NCI-H1105 treated with DMSO at 0.1 percent for 48 hours (cell line): ENCODE results near the gene SLC2A13.
"Not testable (repeated sequence)": the region's sequence is repeated elsewhere in the genome, so short reads cannot be mapped to it uniquely, and the experiment has no call there.

Experiments
- DNase-seq: peaks from one replicate; lab custom pipeline; 2025; lab: John Stamatoyannopoulos, UW

Gene SLC2A13

GRCh38 chr12:40038619-40039018 lies 67.3 kb downstream of the SLC2A13 start:
- no peak for DNase-seq

GRCh38 chr12:40034712-40035111 lies 71.2 kb downstream of the SLC2A13 start:
- no peak for DNase-seq

DNA sequence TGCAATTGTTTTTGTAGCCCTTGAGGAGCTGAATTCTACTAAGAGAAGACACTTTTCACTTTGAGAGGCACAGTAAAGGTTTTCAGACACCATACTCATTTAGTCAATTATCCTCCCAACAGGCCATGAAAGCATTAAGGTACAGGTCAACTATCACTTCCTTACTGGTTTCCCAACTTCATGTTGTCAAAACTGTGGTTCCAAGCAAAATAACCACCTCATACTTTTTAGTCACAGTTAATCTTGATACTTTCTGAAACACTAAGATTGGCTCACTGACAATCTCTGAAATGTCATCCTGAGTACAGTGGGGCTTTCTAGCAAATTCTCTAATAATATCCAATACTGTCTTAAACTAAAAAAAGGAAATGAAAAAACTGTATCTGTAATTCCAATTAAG lies 71.7 kb downstream of the SLC2A13 start:
- no peak for DNase-seq

DNA sequence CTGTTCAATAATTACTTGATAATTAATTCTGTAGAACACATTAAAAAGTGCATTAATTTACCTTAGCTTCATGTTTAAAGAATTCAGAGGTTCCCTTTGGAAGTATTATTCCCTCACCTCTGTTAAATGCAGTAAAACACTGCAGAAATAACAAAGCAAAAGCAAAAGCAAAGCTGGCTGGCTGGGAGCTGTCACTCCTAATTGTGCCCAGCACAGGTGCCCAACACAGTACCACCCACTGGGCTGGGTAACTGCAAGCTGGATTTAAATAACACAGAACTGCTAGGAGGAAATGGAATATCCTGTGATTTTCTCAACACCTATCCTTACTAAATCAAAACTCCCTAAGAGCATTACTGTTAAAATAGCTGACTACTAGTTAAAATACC lies 72.6 kb downstream of the SLC2A13 start:
- no peak for DNase-seq

- DNase-seq: no peak
Measured at GRCh38 chr12:40032433-40033241, 73.2 kb downstream of the SLC2A13 start.

DNA sequence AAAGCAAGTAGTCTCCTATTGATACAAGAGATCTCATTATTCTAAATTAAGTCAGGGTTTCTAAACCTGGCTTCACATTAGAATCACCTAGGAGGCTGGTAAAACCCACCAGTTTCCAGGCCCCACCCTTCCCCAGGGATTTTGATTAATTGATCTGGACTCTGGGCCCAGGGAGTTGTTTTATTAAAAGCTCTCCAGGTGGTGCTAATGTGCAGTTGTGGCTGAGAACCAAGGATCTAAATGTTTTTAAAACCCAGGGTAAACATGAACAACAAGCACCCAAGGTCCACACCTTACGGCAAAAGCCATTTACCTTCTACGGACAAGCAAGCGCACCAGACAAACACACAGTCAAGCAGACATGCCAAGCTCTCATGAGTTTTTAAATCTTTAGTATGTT lies 73.9 kb downstream of the SLC2A13 start:
- peak; percentile 61 for DNase-seq

DNA sequence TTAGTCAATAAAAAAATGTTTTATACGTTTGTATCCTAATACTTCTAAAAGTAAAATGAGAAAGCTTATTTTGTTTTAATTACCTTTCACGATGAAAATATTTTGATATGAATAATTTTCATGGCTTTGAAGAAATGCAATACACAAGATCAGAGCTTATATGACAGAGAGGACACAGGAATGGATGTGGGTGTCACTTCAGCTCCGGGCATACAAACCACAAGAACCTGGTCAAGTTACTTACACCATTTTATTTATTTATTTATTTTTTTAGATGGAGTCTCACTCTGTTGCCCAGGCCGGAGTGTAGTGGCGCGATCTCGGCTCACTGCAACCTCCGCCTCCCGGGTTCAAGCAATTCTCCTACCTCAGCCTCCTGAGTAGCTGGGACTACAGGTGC lies 74.9 kb downstream of the SLC2A13 start:
- not testable (repeated sequence) for DNase-seq

GRCh38 chr12:40028296-40028695 lies 77.6 kb downstream of the SLC2A13 start:
- DNase-seq: peak; percentile 17

DNA sequence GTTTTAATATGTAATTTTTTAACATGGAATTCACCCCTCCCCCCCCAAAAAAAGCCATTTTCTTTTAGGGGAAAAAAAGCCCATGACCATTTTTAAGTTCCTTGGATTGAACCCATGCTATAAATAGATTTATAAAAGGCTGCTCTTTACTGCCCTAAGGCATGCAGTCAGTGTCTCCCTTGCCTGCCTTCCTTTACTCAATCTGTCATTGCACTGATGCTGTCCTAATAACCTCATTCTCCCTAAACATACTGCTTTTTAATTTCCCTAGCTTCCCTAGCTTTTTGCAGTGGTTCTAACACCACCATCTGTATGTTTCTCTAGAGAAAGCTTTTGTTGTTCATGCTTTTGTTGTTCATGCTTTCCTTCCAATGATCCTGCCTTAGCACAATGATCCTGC lies 83.0 kb downstream of the SLC2A13 start:
- no peak for DNase-seq

GRCh38 chr12:40020261-40020691 lies 85.6 kb downstream of the SLC2A13 start:
- DNase-seq: no peak

DNA sequence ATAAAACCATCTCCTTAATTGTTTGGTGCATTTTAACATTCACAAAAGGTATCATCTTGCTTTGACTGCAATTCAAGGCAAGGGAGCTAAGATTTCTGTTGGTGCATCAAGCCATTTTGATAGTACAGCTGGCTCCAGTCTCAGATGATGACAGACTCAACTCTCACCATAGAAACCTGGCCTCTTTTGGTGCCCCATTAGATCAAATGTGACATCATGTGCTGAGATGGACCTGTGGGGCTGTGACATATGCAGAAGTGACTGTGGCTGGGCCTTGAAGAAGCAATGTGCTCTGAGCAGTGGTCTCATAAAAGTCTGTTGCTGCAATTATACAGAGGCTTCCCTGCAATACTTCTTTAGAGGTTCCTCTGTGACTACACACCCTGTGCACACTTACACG lies 88.4 kb downstream of the SLC2A13 start:
- no peak for DNase-seq

DNA sequence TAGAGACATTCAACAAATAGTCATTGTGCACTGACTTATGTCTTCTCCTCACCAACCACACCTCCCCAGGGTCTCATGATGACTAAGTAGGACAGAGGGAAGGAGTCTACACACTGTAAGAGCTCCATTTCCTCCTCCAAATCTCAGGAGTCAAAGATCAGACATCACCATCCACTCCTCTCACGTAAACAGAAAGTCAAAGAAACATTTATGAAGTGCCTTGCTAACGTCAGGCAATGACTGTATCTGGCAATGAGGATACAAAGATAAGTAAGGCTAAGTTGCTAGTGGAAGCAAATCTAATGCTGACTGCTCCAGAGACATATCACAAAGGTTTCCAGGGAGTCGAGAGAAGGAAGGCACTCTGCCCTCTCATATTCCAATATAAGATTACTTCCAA lies 88.9 kb downstream of the SLC2A13 start:
- DNase-seq: no peak

- no peak for DNase-seq
Measured at GRCh38 chr12:40015881-40016280, 90.0 kb downstream of the SLC2A13 start.

- no peak for DNase-seq
Measured at GRCh38 chr12:40015345-40015744, 90.5 kb downstream of the SLC2A13 start.

GRCh38 chr12:40013847-40014246 lies 92.0 kb downstream of the SLC2A13 start:
- no peak for DNase-seq

DNA sequence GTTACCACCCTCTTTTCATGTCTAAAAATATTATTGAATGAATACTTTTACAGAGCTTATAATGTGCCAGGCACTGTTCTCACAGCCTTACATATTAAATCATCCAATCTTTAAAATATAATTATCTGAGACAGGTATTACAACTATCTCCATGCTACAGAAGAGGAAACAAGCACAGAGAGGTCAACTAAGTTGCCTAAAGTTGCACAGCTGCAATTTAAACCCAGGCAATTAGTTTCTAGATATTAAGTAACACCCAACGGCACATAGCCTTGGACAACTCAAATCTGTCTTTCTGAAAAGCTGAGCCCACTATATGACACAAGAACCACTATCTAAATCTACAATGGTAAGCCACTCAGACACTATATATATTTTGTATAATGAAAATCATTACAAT lies 92.6 kb downstream of the SLC2A13 start:
- no peak for DNase-seq

DNA sequence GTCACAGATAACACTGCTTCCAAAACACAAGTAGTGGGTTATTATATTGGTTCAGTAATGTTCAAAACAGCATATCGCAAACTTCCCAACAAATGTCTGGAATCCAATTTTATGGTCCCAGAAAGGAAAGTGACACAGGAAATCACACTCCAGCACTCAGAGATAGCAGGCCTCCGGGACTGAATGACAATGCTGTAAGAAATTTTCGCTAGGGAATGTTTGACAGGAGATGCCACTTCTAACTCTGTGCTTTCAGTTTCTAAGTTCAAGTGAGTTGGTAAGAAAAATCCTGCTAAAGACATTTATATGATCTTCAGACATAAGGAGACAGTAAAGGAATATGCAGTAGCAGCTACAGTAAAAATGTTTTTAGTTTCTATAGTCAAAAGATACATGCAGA lies 93.2 kb downstream of the SLC2A13 start:
- DNase-seq: no peak

DNA sequence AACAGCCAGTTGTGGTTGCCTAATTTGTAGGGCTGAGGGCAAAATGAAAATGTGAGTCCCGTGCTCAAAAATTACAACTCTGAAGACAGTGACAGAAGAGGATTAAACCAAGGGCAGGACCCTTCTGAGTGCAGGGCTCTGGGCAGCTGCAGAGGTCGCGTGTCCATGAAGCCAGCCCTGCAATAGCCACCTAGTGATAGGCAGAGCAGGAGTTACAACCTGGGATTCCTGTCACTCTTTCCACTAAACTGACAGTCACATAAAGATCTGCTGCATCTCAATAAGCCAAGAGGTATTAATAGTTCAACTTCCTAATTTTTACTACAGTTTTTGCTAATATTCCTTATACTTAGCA lies 94.1 kb downstream of the SLC2A13 start:
- no peak for DNase-seq

DNA sequence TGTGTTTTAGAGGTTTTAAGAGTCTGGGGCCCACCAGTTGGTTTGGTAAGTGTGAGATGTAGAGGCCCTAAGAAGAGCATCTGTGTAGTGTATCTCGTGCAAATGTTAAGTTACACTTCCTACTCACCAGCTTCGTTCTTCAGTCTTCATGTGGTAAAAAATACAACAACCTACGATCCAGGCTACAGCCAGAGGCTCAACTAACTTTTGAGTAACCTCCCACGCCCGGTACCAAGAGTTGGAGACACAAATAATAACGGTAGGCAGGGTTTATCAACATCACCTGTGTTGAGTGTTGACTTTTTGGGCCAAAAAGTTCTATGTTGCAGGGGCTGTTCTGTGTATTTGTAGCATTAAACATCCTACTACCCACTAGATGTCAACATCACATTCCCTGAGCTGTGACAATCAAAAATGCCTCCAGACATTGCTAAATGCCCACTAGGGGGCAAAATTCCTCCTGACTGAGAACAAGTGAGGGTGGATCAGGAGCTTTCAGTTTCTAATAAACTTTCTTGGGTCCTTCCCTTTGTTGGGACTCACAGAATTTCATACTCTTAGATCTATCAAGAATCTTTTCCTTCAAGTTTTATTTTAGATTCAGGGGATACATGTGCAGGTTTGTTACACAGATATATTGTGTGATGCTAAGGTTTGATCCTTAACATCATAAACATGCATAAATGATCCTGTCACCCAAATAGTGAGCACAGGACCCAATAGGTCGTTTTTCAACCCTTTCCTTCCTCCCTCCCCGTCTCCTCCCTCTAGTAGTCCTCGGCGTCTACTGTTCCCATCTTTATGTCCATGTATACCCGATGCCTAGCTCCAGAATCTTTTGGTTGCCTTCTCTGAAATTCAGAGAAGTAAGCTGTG lies 94.7 kb downstream of the SLC2A13 start:
- peak; percentile 65 for DNase-seq

DNA sequence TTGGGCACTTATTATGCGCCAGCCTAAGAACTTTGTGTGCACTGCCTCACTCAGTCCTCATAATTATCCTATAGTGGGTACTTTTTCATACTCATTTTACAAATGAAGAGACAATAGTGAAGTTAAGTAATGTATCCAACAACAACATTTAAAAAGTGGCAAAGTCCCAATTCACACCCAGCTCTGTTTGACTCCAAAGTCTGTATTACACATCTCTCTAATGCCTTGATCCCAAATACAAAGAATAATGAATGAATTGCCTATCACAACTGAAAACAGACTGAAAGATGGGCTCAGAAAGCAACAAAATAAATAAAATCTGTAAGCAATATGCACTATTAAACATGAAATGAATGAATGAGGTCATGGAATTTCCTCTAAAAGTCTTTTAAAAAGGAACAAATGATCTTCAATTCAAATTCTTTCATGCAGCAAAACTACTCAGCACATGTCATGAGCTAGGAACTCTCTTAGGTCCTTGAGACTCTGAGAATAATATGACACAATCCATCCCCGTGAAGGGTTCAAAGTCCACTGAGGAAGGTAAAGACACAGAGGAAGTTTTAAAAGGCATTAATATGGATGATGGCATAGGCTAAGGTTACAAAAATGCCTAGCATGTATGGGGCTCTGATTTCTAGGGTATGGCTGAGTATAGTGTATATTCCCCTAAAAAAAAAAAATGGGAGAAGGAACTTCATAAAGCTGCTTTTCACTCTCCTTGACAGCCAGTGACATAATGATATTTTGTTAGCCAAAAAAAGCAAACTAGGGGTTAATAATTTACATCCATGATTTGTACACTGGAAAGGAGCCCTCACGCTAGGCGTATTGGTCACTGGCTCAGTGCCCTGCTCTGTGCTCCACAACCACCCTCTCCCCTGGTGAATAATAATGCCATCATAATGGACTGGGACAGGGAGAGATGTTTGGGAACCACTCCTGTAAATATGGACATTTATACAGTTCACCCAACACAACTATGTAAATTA lies 103.4 kb downstream of the SLC2A13 start:
- DNase-seq: no peak

GRCh38 chr12:40001406-40001805 lies 104.5 kb downstream of the SLC2A13 start:
- no peak for DNase-seq

DNA sequence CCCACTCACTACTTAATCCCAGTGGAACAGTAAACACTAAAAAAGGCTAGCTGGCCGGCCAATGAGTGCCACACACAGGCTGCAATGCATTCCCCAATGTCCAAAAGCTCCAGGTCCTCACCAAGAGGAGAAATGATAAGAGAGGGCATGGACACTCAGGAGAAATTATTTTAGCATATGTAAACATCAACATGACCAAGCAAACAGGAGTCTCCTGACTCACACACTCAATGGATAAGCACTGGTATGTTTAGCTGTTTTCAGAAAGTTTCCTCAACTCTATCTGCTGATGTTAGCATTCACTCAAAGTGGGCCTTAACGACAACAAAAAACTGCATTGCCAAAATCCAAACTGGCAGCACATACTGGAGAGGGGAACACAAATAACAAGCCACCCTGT lies 105.0 kb downstream of the SLC2A13 start:
- DNase-seq: no peak
